ENCODE measurements around the gene LCAT. TPM values are rescaled to one million over a fixed set of nuclear protein-coding genes. Genes with fewer than 3 reads are reported as not detected.

The LCAT gene
- total and polyA plus RNA-seq, 7 experiments from 2014 or later: 0.33 to 23.6 (median 11.9) TPM

Other genes starting within 250 kb of the LCAT start
- gene GFOD2, start 224.8 kb downstream of the LCAT start, total RNA-seq: 10 to 100 TPM in 3 of 5 experiments, 1 to 10 TPM in 2; 6.3 to 13.4 (median 11.4) TPM
- gene GFOD2, start 224.8 kb downstream of the LCAT start, polyA plus RNA-seq: 10 to 100 TPM in 1 of 2 donors, 1 to 10 TPM in 1; 4.6 to 14.6 TPM
- gene RANBP10, start 137.6 kb downstream of the LCAT start, total RNA-seq: 10 to 100 TPM; 22.3 to 26.6 (median 24.7) TPM
- gene RANBP10, start 137.6 kb downstream of the LCAT start, polyA plus RNA-seq: 10 to 100 TPM in 1 of 2 donors, 1 to 10 TPM in 1; 9.3 to 13.5 TPM
- 1 to 10 TPM in 1 of 5 experiments, under 1 TPM in 4; 0.24 to 1.1 (median 0.54) TPM for gene TSNAXIP1, start 137.2 kb downstream of the LCAT start, total RNA-seq
- not detected for gene TSNAXIP1, start 137.2 kb downstream of the LCAT start, polyA plus RNA-seq
- gene THAP11, start 101.8 kb downstream of the LCAT start, total RNA-seq: 10 to 100 TPM; 29.0 to 62.7 (median 44.6) TPM
- 100 to 1,000 TPM; 134 to 204 TPM for gene THAP11, start 101.8 kb downstream of the LCAT start, polyA plus RNA-seq
- gene NUTF2, start 97.2 kb downstream of the LCAT start, total RNA-seq: 100 to 1,000 TPM in 1 of 5 experiments, 10 to 100 TPM in 4; 34.7 to 125 (median 40.4) TPM
- 100 to 1,000 TPM in 1 of 2 donors, 10 to 100 TPM in 1; 98.0 to 118 TPM for gene NUTF2, start 97.2 kb downstream of the LCAT start, polyA plus RNA-seq
- gene CENPT, start 96.4 kb downstream of the LCAT start, total RNA-seq: 100 to 1,000 TPM in 3 of 5 experiments, 10 to 100 TPM in 2; 56.7 to 128 (median 100) TPM
- gene CENPT, start 96.4 kb downstream of the LCAT start, polyA plus RNA-seq: 10 to 100 TPM; 11.8 to 22.7 TPM
- gene EDC4, start 71.1 kb downstream of the LCAT start, total RNA-seq: 100 to 1,000 TPM; 103 to 166 (median 122) TPM
- 10 to 100 TPM; 34.8 to 52.4 TPM for gene EDC4, start 71.1 kb downstream of the LCAT start, polyA plus RNA-seq
- gene NRN1L, start 59.2 kb downstream of the LCAT start, total RNA-seq: 1 to 10 TPM; 1.1 to 6.4 (median 3.2) TPM
- not detected for gene NRN1L, start 59.2 kb downstream of the LCAT start, polyA plus RNA-seq
- 10 to 100 TPM; 18.0 to 28.5 (median 23.3) TPM for gene PSKH1, start 50.9 kb downstream of the LCAT start, total RNA-seq
- gene PSKH1, start 50.9 kb downstream of the LCAT start, polyA plus RNA-seq: 10 to 100 TPM; 20.7 to 34.0 TPM
- 10 to 100 TPM in 2 of 5 experiments, 1 to 10 TPM in 3; 7.9 to 15.1 (median 9.3) TPM for gene CTRL, start 12.3 kb downstream of the LCAT start, total RNA-seq
- 1 to 10 TPM; 1.3 to 2.5 TPM for gene CTRL, start 12.3 kb downstream of the LCAT start, polyA plus RNA-seq
- gene PSMB10, start 7.3 kb downstream of the LCAT start, total RNA-seq: 100 to 1,000 TPM; 101 to 370 (median 142) TPM
- 100 to 1,000 TPM; 522 to 542 TPM for gene PSMB10, start 7.3 kb downstream of the LCAT start, polyA plus RNA-seq
- 10 to 100 TPM; 22.8 to 44.4 (median 31.3) TPM for gene SLC12A4, start 24.5 kb upstream of the LCAT start, total RNA-seq
- 1 to 10 TPM; 3.8 to 8.0 TPM for gene SLC12A4, start 24.5 kb upstream of the LCAT start, polyA plus RNA-seq
- gene DPEP3, start 36.4 kb upstream of the LCAT start, total RNA-seq: 1 to 10 TPM in 4 of 5 experiments, under 1 TPM in 1; 0.10 to 2.3 (median 1.6) TPM
- under 1 TPM; 0.37 to 0.44 TPM for gene DPEP3, start 36.4 kb upstream of the LCAT start, polyA plus RNA-seq
- 100 to 1,000 TPM in 2 of 5 experiments, 10 to 100 TPM in 3; 26.7 to 159 (median 85.1) TPM for gene DPEP2, start 55.4 kb upstream of the LCAT start, total RNA-seq
- gene DPEP2, start 55.4 kb upstream of the LCAT start, polyA plus RNA-seq: 10 to 100 TPM; 54.3 to 57.7 TPM
- not detected for gene DPEP2NB, start 71.8 kb upstream of the LCAT start, total RNA-seq
- not detected for gene DPEP2NB, start 71.8 kb upstream of the LCAT start, polyA plus RNA-seq
- gene DDX28, start 79.1 kb upstream of the LCAT start, total RNA-seq: 10 to 100 TPM; 15.5 to 19.9 (median 19.1) TPM
- gene DDX28, start 79.1 kb upstream of the LCAT start, polyA plus RNA-seq: 10 to 100 TPM; 52.1 to 67.7 TPM
- 10 to 100 TPM; 13.6 to 25.9 (median 18.3) TPM for gene DUS2, start 79.2 kb upstream of the LCAT start, total RNA-seq
- gene DUS2, start 79.2 kb upstream of the LCAT start, polyA plus RNA-seq: 10 to 100 TPM in 1 of 2 donors, 1 to 10 TPM in 1; 8.7 to 13.7 TPM
- gene NFATC3, start 141.2 kb upstream of the LCAT start, total RNA-seq: 100 to 1,000 TPM; 120 to 151 (median 147) TPM
- gene NFATC3, start 141.2 kb upstream of the LCAT start, polyA plus RNA-seq: 100 to 1,000 TPM in 1 of 2 donors, 10 to 100 TPM in 1; 75.8 to 109 TPM